DLD1 (cell line): ENCODE data around the gene SEC24B.
"Not testable (repeated sequence)": the region's sequence is repeated elsewhere in the genome, so short reads cannot be mapped to it uniquely, and the experiment has no call there.

Experiments used
- in situ Hi-C: cut with HindIII; loops from 2 replicates; pipeline ENCODE4 v1.10.0; 2017; ENCODE audit warnings: low sequenced_read_pairs

The SEC24B gene

DNA sequence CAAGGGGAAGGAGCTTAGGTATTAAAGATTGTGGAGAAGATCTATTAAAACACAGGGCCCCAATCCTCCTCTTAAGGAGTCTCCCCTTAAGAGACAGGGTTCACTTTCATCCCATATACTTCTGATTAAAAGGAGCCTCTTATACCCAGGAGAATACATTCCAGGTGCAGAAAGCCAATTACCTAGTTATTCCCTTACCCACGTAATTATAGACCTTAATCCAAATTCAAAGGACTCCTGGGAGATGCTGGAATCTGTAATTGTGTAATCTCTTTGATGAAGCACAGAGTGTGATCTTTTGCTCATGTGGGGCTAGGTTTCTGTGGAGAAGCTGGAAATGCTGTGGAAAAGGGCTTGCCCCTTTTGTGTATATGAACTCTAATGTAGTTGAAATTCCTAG is 1.4 kb upstream of the SEC24B start:
- in situ Hi-C loops, result loop anchor here (5.0 to 25.0 kb wide), 2 partner anchors 230 to 365 kb away; no protein-coding TSS in a partner anchor

- in situ Hi-C loops, result loop anchor here (5.0 to 25.0 kb wide), 2 partner anchors 230 to 365 kb away; no protein-coding TSS in a partner anchor
These were observed 919 bp upstream of the SEC24B start for GRCh38 chr4:109432696-109433095.

DNA sequence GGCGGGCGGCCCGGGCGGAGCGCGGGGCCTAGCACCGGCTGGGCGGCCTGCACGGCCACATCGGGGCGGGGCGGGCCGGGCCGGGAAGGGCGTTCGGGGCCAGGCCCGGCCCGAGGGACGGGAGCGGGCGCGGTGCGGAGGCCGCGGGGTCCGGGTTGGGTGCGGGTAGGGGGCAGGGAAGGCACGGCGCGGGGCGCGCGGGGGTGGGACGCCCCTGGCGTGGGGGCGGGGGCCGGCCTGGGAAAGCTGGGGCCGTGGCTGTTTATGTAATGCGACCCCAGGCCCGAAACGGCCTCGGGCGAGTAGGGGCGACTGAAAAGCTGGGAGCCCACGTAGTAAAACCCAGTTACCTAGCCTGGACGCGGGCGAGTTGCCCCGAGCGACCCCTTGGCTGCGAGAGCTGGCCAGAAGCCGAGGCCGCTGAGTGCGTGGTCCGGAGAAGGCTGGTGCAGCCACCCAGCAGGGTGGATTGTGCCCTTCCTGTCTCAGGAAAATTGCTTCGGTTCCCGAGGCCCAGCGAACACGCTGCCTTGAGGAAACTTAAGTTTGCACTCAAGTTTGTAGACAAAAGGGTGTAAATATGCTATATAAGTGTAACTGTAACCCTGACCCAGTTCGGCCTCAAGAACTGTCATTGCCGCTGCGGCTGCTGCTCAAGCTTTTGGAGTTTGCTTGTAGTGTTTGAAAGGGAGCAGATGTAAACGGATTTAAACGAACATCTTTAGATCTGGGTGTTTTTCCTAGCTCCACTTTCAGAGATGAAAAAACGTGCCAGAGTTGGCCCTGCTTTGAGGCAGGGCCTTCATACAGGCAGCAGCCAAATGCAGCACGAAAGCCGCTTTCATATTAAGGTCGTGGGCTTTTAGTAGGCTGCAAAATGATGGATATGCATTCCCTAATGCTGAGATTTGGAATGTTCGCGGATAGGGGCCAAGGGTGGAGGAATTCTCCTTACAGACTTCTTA is 674 bp downstream of the SEC24B start:
- in situ Hi-C loops, result loop anchor here (5.0 to 25.0 kb wide), 2 partner anchors 228 to 363 kb away; no protein-coding TSS in a partner anchor

DNA sequence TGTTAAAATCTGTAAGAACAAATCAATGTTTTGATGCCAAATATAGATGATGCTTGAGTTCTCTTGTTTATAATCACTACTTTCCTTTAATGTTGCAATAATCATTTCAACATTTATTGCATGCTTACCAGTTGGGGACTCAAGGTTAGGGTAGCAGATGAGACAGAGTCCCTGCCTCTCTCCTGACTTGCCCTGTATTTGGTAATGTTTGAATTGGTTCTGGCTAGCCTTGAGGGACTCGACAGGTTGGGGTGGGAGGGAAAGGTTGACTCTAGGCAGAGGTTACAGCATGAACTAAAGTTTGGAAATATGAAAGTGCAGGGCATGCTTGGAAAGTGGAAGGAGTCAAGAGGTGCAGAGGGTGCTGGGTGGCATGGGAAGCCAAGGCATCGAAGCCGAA is 2.0 kb downstream of the SEC24B start:
- in situ Hi-C loops, result loop anchor here (25.0 kb wide), 1 partner anchor 227 kb away; no protein-coding TSS in a partner anchor

GRCh38 chr4:109436504-109436903 is 2.9 kb downstream of the SEC24B start:
- in situ Hi-C loops, result loop anchor here (25.0 kb wide), 1 partner anchor 226 kb away; no protein-coding TSS in a partner anchor

DNA sequence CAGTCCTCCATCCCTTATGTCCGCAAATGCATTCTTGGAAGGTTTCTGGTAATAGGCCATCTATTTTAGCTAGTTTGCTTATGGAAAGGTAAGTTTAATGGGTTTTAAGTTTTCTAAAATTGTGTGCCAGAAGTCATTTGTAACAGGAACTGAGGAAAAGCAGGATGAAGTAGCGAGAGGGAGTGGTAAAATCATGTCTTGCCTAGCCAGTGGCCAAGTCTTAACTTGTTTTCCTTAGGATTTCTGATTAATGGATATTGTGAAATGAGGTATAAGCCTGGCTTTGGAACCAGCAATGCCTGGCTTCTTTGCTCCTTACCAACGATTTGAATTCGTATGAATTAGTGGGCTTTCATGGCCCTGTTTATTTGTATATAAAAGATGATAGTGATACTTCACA is 7.3 kb downstream of the SEC24B start:
- in situ Hi-C loops, result loop anchor here (25.0 kb wide), 1 partner anchor 221 kb away; no protein-coding TSS in a partner anchor

- in situ Hi-C loops, result loop anchor here (25.0 kb wide), 1 partner anchor 220 kb away; no protein-coding TSS in a partner anchor
These were observed 8.3 kb downstream of the SEC24B start for GRCh38 chr4:109441862-109442458.

DNA sequence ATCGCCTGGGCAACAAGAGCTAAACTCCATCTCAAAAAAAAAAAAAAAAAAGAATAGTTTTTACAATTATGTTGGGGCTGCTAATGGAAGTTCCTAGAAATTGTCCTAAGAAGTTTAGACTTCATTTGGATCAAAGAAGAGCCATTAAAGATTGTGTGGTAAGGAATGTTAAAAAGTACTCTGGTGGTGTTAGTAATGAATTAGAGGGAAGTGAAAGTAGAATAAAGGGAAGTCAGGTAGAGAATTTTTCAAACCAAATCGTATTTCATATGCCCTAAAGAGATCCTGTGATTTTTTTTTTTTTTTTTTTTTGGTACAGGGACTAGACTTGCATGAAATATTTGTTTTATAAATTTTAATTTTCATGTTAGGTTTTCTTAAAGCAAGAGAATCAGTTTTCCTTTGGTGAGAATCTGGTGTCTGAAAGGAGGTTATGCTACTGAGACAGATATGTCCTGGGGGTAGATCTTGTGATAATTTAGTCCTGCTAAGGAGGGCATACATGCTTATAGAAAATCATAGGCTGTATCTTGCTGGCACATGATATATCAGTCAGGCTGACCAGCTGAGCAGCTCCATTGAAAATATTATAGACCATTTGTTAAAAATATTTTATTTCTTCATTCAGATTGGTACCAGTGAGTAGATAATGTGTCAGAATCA is 10.7 kb downstream of the SEC24B start:
- in situ Hi-C loops, result loop anchor here (25.0 kb wide), 1 partner anchor 218 kb away; no protein-coding TSS in a partner anchor

DNA sequence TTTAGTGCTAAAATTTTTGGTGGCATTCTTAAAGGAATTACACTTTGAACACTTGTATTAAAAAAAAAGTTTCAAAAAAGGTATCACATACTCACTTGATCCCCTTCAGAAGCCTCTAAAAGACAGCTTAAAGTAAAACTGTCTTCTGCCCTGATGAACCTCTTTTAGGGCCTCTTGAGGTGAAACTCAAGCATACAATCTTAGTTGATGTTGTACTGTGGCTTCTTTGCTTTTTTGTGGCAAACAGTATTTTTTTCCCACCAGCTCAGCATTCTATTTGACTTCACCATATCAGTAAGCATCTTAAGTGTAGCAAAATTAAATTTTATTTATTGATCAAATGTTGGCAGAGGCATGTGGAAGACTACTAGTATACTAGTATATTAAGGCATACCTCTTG is 13.7 kb downstream of the SEC24B start:
- in situ Hi-C loops, result loop anchor here (25.0 kb wide), 1 partner anchor 215 kb away; no protein-coding TSS in a partner anchor

- in situ Hi-C loops, result no loop called here
These were observed 18.1 kb downstream of the SEC24B start for GRCh38 chr4:109451544-109452273.

DNA sequence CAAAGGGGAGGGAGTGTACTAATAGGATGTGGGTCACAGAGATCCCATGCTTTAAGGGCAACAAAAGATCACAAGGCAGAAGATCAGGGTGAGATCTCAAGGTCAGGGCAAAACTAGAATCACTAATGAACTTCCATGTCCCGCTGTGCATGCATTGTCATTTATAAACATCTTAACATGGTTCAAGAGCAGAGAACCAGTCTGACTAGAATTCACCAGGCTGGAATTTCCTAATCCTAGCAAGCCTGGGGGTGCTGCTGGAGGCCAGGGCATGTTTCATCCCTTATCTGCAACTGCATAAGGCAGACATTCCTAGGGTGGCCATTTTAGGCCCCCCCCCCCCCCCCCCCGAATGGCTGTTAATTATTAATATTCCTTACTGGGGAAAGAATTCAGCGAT is 19.5 kb downstream of the SEC24B start:
- in situ Hi-C loops, result not testable (repeated sequence)

- in situ Hi-C loops, result no loop called here
These were observed 28.7 kb downstream of the SEC24B start for GRCh38 chr4:109462297-109462696.

GRCh38 chr4:109462802-109463201 is 29.2 kb downstream of the SEC24B start:
- in situ Hi-C loops, result no loop called here

DNA sequence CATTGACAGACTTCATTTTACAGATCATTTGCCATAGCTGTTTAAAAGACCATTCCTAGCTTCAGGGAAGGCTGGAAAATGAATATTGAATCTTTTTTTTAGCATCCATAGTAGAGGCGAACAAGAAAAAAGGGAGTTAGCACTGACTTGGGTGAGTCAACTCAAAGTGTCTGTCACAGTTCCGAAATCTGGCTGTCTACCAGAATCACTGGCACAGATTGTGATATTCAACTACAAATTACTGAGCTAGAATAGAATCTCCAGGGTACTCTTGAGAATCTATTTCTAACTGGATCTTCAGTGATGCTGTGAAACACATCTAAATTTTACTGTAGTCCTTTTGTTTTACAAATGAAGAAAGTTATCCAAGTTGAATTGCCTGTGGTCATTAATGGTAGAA is 31.5 kb downstream of the SEC24B start:
- in situ Hi-C loops, result no loop called here

DNA sequence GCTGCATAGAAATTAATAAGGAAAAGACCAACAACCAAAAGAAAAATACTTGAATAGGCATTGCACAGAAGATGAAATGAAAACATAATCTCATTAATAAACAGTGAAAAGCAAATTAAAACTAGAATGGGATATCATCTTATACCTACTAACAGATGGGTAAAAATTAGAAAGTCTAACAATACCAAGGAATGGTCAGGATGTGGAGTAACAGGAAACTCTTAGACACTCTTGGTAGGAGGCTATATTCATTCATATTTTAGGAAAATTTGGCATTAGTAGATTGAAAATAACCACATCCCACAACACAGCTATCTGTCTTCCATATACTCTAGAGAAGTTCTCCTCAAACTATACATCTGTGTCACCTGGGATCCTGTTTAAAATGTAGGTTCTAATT is 36.3 kb downstream of the SEC24B start:
- in situ Hi-C loops, result no loop called here

DNA sequence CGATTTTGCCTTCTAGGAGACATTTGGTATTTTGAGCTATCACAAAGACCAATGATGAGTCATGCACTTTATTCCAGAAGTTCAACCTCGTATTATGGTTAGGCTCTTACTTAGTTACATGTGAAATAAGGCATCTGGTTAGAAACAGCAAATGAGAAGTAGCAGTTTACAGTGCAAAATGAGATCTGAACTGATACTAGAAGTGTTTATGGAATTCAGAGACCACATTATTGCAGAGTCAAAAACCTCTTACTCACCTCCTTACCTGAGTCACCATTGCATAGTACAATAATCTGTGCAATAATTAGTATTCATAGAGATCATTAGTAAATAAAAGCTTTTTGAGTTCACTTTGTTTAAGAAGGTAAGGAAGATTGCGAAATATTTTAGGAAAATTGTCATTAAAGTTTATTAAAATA is 38.7 kb downstream of the SEC24B start:
- in situ Hi-C loops, result no loop called here

DNA sequence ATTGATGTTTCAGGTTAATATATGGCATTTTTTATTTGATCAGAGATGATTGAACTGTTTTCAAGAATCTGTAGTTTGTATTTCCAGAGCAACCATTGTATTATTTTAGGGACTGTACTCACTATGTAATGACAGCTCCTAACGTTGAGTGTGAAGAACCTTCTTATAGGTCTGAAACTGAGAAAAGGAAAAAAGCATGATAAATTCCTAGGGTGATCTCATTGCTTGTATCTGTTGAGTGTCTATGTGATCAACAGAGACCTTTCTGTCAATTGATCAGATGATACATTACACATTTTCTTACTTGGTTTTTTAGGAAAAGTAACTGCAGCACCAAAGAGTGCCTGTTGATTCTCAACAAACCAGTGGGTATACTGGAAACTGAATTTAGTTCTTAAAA is 40.2 kb downstream of the SEC24B start:
- in situ Hi-C loops, result no loop called here

DNA sequence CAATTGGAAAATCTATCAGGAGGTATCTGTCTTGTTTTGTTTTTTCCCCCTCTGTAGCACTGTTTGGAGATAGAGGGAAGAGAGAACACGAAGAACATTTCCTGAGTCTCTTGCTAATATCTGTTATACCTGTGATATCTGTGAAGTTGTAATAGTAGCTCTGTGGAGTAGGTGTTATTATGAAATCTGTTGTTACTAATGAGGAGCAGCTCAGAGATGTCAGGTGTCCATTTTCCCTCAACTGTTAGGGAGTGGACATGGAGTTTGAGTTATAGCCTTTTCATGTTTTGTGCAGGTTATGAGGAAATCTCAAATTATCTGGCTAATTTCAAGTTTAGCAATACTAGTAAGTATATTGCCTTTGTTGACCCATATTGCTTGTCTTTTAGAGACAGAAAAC is 52.4 kb downstream of the SEC24B start:
- in situ Hi-C loops, result no loop called here

GRCh38 chr4:109494563-109494962 is 60.9 kb downstream of the SEC24B start:
- in situ Hi-C loops, result no loop called here

DNA sequence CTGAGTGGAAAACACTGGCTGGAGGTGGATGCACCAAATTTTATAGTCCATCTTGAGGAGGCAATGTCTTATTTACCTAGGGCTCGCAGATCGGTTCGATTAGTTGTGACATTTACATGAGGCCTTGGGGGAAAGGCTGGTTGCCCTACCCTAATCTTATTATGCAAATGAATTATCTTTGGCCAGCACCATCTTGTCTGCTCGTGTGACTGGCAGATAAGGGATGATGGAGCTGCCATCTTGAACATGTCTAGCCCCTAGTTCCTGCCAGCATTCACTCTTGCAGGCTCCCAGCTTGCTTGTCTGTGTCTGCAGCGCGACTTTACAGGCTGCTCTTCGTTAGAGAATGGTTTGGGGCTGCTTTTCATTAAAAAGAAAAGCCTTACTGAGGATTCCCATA is 61.9 kb downstream of the SEC24B start:
- in situ Hi-C loops, result no loop called here
